GM08714 (cell line): ENCODE data around the gene OGFR.
A peak's percentile ranks its signal among the peaks of the same experiment; 100 is the strongest.

Source experiments
- H3K4me3 ChIP-seq: fragments of 200-500 bp; sonication (Bioruptor generic); 2 replicates; pipeline ENCODE4 v1.5.1; 2014; ENCODE audit warnings: mild to moderate bottlenecking, low read length, inconsistent platforms
- ZNF274 ChIP-seq: IDR thresholded peaks from 2 replicates; pipeline ENCODE4 v1.6.1; 2012; ENCODE audit warnings: mild to moderate bottlenecking, low read depth, low read length

OGFR gene

DNA sequence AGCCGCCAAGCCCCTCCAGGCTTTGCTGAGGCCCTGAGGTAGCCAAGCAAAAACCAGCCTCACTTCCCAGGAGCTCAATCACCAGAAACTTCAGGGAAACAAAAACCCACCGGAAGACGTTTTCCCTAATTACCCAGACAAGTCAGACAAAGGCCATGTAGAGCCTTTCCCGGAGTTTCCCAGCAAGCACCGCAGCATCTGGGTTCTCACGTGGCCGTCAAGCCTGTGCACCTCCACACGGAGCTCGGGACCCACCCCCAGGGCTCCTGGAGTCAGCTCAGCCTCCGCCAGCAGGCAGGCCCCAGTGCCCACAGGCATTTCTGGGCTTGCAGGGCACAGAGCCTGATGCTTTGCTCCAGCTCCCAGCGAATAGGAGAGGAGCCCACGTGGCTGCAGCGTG, 18.5 kb upstream of the OGFR start:
- no peak overlapping the region for H3K4me3 ChIP-seq

DNA sequence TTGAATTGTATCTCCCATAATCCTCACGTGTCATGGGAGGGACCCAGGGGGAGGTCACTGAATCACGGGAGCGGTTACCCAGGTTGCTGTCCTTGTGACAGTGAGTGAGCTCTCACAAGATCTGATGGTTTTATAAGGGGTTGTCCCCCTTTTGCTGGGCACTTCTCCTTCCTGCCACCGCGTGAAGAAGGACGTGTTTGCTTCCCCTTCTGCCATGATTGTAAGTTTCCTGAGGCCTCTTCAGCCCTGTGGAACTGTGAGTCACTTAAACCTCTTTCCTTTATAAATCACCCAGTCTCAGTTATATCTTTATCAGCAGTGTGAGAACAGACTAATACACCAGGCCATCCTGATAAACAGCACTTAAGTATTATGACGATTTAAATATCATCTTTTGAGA, 17.3 kb upstream of the OGFR start:
- no peak overlapping the region for H3K4me3 ChIP-seq
- no peak for TF ChIP-seq ZNF274

More for the DNA sequence above, 18.5 kb upstream of the OGFR start:
- TF ChIP-seq ZNF274, result no peak

DNA sequence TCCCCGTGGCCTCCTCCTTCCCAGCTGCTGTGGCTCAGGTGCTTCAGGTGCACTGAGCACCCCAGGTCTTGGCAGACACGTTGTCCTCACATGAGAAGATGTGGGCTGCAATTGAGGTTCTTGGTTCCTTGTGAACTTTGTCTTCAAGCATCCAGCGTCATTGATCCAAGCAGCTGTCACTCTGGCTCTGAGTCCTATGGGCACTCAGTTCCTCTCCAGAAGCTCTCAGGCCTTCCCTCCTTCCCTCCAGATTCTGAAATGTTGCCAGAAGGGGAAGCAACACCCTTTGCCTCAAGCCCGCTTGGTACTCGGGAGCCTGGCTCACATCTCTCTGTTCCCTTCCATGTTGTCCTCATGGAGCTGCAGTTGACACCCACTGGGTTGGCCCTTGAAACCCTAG, 16.8 kb upstream of the OGFR start:
- TF ChIP-seq ZNF274, result no peak
- no peak overlapping the region for H3K4me3 ChIP-seq

DNA sequence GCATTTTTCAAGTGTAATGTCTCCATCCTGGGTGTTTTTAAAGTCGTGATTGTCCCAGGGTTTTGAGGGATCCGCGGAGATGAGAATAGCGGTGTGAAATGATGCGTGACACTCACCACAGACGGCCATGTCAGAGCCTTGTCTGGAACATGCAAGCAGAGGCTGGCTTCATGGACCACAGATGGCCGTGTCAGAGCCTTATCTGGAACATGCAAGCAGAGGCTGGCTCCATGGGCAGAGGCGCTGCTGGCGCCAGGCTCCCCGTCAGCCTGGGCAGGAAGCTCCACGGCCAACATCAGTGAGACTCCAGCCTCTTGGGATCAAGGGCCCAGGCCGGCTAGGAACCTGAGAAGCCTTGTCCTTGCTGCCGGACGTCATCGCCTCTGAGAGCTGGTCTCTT, 16.0 kb upstream of the OGFR start:
- no peak overlapping the region for H3K4me3 ChIP-seq
- TF ChIP-seq ZNF274, result no peak

DNA sequence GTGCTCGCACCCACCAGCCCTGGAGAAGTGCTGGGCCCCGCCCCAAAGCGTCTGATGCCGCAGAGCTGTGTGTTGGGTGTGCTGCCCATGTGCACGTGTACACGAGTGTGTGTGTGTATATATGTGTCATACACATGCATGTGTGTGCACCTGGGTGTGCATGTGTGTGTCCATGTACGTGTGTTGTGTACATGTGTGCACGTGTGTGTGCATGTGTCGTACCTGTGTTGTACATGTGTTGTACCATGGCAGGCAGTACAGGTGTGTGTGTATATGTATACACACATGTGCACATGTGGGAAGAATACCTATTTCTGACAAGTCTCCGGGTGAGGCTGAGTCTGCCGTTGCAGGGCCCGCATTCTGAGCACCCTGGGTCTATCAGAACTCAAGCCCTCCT, 14.6 kb upstream of the OGFR start:
- H3K4me3 ChIP-seq, result no peak overlapping the region
- TF ChIP-seq ZNF274, result no peak

DNA sequence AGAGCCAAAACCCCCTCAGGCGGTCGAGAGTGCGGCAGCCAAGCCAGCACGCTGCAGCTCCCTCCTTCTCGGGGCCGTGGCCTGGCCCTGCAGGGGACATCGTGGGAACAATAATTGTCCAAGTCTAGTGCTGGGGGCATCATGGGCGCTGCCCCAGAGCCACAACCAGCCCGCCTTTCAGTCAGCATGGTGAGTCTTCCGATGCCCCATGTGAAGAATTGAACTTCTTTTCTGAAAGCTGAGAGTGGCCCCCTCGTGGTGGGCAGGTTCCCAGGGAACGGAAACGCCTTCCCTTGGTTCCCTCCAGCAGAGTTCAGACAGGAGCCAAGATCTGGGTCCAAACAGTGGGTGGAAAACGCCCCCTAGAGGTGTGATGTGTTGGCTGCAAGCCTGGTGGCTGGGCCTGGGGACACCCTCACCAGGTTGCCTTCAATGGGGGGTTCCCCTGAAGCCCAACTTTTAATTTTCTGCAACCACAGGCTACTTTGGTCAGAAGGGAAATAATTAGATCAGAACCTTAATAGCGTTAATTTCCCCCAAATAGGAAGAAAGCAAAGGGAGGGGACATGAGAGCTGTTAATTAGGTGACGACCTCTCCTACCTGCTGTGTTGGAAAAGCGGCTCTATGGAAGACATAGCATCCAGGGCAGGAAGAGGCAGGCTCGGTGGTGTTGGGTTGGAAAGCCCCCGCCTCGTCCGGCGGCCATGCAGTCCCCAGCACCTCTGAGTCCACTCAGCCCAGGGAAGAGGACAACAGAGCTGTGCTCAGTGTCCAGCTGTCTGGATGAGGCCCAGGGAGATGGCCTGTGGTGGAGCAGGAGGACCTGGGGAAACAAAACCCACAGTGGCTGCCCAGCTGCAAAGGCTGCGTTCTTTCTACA, 13.1 kb upstream of the OGFR start:
- no peak overlapping the region for H3K4me3 ChIP-seq
- TF ChIP-seq ZNF274, result no peak

DNA sequence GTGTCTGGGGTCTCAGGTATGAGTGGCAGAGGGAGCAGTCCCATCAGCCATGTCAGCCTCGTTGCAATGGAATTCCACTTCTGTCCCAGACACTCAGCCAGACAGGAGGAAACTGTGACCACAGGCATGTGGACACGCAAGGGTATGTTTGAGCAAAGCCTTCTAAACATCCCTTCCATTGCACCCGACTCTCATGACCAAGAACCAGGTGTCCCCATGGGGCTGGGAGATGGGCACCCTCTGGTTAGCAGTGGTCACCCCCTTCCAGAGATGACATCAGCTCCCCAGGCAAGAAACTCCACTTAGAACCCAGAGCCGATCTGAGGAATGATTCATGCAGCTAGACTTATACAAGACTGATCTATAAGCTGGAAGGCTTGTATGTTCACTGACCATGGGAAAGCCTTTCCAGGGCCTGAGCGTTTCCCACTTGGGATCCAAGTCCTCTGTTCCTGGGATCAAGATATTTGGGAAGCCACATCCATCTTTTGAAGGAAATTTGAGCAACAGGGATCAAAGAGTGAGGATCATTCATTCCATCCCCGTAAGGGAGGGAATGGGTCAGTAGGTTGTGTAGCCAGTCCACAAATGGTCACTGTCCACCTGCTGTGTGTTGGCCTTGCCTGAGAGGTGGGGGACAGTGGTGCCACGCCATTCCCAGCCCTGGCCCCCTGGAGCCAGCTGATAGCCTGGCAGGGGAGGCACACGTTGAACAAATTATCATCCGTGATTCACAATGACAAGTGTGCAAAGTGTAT, 12.3 kb upstream of the OGFR start:
- no peak for TF ChIP-seq ZNF274
- H3K4me3 ChIP-seq, result no peak overlapping the region

DNA sequence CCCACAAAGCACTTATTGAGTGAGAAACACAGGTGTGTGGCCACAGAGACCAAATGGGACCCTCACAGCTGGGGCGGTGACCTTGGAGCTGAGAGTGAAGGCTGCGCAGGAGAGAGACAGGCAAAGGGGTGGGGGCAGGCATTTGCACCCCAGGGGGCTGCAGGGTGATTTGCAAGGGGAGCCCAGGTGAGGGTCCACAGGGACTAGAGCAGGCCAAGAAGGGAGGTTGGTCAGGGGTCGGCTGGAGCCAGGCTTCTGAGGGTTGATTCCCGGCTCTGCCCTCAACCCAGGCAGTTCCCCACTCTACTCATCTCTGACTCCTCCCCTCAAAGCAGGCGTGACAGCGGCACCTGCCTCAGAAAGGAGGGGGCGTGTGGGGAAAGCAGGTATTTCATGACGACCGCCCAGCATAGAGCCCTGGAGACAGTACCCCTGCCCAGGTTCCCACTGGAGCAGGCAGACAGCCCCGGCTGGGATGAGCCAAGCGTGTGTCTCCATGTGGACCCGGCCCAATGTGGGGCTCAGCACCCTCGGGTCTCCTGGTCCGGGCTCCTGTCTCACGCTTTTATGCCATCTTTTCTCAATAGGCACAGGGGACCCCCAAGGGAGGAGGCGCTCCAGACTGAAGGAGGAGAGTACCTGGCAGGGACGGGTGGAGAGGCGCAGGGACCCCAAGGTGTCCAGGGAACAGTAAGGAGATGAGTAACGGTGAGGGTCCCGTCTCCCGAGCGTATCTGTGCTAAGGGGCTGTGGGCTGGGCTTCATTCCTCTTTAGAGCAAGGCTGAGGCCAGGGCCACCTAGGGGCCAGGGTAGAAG, 11.5 kb upstream of the OGFR start:
- TF ChIP-seq ZNF274, result no peak
- no peak overlapping the region for H3K4me3 ChIP-seq

DNA sequence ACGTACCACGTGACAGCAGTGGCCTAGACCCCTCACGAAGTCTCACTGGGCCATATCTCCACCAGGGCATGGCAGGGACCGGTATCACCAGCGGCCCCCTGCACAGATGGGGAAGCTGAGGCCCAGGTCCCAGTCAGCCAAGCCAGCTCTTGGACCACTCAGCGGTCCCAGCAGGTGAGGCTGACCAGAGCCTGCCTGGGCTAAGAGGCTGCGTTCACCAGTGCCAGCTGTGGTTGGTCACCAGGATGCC, 11.0 kb upstream of the OGFR start:
- TF ChIP-seq ZNF274, result no peak
- peak overlapping the region; percentile 14; the same call in 1 of the 2 replicates for H3K4me3 ChIP-seq

DNA sequence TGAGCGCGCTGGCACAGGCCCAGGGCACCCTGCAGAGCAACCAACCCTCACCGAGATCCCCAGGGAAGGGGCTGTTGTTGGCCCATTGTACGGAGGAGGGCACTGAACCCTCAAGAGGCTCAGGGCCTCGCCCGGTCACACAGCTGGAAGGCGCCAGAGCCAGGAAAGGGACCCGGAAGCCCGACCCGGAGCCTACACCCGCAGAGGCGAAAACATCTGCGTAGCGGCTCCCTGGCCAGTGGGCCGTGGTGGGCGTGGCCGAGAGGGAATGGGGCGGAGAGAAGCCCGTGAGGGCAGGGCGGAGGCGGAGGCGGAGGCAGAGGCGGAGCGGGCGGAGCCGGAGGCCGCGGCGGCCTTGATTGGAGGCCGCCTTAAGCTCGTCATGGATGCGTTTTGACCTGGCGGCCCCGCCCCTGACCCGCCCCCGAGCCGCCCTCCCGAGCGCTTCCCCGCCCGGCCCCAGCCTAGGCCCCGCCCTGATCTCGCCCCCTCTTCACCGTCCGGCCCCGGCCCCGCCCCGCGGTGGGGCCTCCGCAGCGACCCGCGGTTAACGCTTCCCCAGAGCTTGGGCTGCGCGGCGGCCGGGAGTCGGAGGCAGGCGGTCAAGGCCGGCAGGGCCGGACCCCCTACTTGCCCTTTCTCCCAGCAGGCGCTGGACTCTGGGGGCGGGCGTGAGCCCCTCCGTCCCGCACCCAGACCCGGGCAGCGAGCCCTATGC, 10.5 kb upstream of the OGFR start:
- no peak for TF ChIP-seq ZNF274
- H3K4me3 ChIP-seq, result peak overlapping the region; percentile 65; the same call in 1 of the 2 replicates

DNA sequence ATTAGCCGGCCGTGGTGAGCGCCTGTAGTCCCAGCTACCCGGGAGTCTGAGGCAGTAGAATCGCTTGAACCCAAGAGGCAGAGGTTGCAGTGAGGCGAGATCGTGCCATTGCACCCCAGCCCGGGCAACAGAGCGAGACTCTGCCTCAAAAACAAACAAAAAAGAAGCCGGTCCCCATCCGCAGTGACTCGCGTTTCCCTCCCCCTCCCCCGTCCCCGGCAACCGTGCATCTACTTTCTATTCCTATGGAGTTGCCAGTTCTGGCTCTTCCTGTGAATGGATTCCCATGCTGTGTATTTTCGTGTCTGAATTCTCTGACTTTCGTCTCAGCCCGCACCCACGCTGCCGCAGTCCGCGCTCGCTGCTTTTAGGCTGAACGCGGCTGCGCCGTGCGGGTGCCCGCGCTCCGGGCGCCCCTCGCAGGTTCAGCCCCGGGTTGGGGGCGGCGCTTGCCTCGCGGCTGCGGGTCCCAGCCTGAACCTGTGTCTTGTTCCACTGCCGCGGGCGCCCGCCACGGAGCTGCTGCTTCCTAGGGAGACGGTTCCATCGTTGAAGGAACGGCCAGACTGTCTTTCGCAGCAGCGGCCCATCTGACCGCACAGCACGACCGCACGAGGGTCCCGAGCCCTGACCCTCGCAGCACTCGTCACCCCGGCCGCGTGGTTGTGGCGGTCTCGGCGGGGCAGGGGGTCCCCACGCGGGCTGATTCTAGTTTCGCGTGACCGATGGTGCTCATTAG, 9.4 kb upstream of the OGFR start:
- no peak for TF ChIP-seq ZNF274
- H3K4me3 ChIP-seq, result peak overlapping the region; percentile 65; the same call in 1 of the 2 replicates

DNA sequence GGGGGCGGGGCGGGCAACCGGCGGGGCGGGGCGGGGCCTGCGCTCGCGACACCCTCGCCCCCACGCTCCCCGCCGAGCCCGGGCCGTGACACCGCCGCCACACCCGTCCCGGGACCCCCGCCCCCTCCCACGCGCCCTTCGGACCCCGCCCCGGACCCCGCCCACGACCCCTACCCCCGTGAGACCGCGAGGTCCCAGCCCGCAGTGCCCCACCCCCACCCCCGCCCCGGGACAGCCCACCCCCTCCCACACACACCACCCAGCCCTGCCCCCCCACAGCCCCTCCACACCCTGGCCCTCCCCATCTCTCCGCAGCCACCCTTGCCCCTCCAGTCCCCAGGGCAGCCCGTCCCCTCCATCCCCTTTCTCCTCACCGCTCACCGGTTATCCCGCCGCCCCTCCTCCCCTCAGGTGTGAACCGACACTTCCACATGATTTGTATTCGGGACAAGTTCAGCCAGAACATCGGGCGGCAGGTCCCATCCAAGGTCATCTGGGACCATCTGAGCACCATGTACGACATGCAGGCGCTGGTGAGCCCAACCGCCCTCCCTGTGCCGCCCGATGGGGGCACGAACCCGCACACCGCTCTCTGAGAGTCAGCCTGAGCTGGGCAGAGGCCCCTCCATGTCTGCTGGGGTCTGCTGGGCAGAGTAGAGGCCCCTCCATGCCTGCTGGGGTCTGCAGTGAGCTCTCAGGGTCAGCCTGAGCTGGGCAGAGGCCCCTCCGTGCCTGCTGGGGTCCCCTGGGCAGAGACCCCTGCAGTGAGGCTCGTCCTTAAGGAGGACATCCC, 7.7 kb upstream of the OGFR start:
- H3K4me3 ChIP-seq, result peak overlapping the region; percentile 60; the same call in 1 of the 2 replicates
- TF ChIP-seq ZNF274, result no peak

DNA sequence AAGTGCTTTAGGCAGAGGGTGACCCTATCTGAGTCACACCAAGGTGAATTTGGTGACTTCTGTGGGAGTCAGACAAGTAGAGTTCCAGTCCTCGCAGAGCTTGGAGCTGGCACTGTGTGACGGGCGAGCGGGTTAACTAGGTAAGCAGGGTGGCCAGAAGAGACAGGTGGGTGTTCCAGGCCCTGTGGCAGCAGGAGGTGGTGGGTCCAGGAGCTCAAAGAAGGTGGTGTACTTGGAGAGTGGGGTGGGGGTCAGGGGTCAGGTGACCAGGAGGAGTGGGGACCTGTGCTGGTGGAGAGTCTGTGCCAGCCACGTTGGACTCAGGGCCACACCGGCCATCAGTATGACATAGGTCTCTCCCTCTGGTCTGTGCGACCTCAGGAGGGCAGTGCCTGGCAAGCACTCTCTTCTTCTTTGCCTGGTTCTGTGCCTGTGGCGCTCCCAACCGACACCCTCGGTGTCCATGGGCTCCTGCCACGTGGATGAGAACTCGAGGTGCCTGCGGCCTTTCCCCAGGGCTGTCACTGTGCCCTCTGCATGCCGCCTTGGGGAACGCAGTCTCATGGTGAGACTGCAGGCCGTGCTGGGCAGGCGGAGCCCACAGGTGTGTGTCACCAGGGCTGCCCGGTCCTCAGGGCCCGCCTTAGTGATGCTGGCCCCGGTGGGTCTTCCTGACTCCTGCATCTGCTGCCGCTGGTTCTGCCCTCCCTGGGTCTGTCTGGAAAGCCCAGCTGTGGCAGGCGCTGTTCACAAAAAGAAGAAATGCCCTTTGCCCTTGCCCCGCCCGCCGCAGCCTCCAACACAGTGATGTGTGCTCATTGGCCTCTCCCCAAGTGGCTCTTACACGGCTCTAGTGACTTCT, 6.7 kb upstream of the OGFR start:
- TF ChIP-seq ZNF274, result no peak
- H3K4me3 ChIP-seq, result no peak overlapping the region
